Neural crest cell (in vitro differentiated cells): ENCODE data around the gene ARHGDIG. TPM values are rescaled to one million over a fixed set of nuclear protein-coding genes. Genes with fewer than 3 reads are reported as not detected.
A peak's percentile ranks its signal among the peaks of the same experiment; 100 is the strongest.
"Not testable (repeated sequence)": the region's sequence is repeated elsewhere in the genome, so short reads cannot be mapped to it uniquely, and the experiment has no call there.

Experiments
- DNase-seq: peaks from one replicate; pipeline ENCODE4 v3.0.0; 2021; ENCODE audit warnings: low read depth, mixed read lengths, low spot score
- H3K27ac Mint-ChIP-seq: one replicate; pipeline ENCODE4 v1.8.0; 2021; ENCODE audit warnings: mild to moderate bottlenecking, mixed read lengths; ENCODE audit not compliant: unreplicated experiment
- H3K27me3 Mint-ChIP-seq: 2 replicates; pipeline ENCODE4 v1.8.0; 2021; ENCODE audit warnings: low read depth, mild to moderate bottlenecking, mixed read lengths
- H3K36me3 Mint-ChIP-seq: 2 replicates; pipeline ENCODE4 v1.8.0; 2021; ENCODE audit warnings: low read depth, mild to moderate bottlenecking, mixed read lengths
- H3K4me1 Mint-ChIP-seq: 2 replicates; pipeline ENCODE4 v1.8.0; 2021; ENCODE audit warnings: mixed read lengths
- H3K4me3 Mint-ChIP-seq: one replicate; pipeline ENCODE4 v1.8.0; 2021; ENCODE audit warnings: mild to moderate bottlenecking, mixed read lengths
- H3K9me3 Mint-ChIP-seq: 2 replicates; pipeline ENCODE4 v1.8.0; 2021; ENCODE audit warnings: mixed read lengths
- total RNA-seq: library from RNA; stranded (reverse); gene quantifications from 2 replicates; pipeline ENCODE4 v1.2.1, GENCODE V29; 2021
- TF ChIP-seq, protein P1 (sequence below): fragments of 200-600 bp; sonication (generic); conservative IDR thresholded peaks from 2 replicates; pipeline ENCODE4 v1.5.0; 2021; ENCODE audit warnings: antibody characterized with exemption, mild to moderate bottlenecking

ARHGDIG gene
- total RNA-seq, 1 donor from 2014 or later, result 3.0 TPM

DNA sequence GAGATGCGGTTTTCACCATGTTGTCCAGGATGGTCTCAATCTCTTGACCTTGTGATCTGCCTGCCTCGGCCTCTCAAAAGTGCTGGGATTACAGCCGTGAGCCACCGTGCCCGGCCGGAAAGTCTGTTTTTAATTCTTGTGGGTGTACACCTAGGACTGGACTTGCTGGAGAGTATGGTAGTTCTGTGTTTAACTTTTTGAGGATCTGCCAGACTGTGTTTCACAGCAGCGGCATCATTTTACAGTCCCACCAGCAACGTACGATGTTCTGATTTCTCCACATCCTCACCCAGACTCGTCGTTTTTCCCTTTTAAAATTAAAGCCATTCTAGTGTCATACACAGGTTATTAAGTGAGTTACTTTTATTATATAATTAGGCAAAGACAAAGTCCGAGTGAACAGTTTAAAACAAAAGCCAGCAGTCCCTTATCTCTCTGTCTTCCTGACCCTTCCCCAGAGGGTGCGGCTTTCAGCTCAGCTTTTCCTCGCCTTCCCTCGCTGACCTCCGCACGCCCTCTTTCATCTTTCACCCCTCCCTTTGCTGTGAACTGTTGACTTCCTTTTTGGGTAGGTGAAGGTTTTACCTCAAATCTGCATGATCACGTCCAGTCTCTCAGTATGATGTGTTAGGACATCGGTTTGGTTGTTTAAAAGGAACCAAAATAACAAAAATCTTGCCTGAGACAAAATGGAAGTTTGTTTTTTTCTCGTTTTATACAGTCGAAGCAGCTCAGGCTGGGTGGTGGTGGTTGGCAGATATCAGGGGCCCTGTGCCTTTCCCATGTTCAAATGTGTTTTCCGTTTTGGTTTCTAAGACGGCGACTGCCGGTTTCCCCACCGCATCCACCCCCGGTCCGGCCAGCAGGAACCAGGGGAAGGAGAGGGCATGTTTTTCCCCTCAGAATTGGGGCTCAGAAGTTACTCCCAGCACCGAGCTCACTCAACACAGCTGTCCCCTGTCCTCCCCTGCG lies 27.7 kb upstream of the ARHGDIG start:
- no peak overlapping the region for H3K4me3 Mint-ChIP-seq
- H3K4me1 Mint-ChIP-seq, result peaks cover 3% of the 10 kb centered on the region
- peaks cover 9% of the 10 kb centered on the region for H3K36me3 Mint-ChIP-seq
- H3K9me3 Mint-ChIP-seq, result no peaks in the 10 kb centered on the region
- peak overlapping the region; percentile 35 for H3K27ac Mint-ChIP-seq
- no peaks in the 10 kb centered on the region for H3K27me3 Mint-ChIP-seq
- no peak for DNase-seq
- TF ChIP-seq, protein P1, sequence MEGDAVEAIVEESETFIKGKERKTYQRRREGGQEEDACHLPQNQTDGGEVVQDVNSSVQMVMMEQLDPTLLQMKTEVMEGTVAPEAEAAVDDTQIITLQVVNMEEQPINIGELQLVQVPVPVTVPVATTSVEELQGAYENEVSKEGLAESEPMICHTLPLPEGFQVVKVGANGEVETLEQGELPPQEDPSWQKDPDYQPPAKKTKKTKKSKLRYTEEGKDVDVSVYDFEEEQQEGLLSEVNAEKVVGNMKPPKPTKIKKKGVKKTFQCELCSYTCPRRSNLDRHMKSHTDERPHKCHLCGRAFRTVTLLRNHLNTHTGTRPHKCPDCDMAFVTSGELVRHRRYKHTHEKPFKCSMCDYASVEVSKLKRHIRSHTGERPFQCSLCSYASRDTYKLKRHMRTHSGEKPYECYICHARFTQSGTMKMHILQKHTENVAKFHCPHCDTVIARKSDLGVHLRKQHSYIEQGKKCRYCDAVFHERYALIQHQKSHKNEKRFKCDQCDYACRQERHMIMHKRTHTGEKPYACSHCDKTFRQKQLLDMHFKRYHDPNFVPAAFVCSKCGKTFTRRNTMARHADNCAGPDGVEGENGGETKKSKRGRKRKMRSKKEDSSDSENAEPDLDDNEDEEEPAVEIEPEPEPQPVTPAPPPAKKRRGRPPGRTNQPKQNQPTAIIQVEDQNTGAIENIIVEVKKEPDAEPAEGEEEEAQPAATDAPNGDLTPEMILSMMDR, result no peak

DNA sequence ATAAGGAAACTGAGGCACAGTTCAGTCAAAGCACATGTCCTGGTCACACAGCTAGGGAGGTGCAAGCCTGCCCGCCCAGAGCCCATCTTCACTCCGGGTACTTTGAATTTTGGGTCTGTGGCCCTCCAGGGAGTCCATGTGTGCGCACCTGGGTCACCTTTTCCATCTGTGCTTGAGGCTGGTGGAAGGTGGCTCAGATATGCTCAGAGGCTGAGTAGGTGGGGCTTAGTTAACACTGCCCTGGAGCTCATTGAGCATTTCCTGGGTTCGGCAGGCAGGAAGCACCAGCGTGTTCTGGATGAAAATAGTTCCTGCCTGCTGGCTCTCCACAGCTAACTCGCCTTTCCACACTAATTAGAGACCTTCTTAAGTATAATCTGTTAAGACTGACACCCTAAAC lies 26.6 kb upstream of the ARHGDIG start:
- H3K27me3 Mint-ChIP-seq, result no peaks in the 10 kb centered on the region
- H3K9me3 Mint-ChIP-seq, result no peaks in the 10 kb centered on the region
- no peak for DNase-seq
- TF ChIP-seq, protein P1, result no peak
- H3K4me1 Mint-ChIP-seq, result no peaks in the 10 kb centered on the region
- peaks cover 9% of the 10 kb centered on the region for H3K36me3 Mint-ChIP-seq
- H3K27ac Mint-ChIP-seq, result no peak overlapping the region
- H3K4me3 Mint-ChIP-seq, result no peak overlapping the region

DNA sequence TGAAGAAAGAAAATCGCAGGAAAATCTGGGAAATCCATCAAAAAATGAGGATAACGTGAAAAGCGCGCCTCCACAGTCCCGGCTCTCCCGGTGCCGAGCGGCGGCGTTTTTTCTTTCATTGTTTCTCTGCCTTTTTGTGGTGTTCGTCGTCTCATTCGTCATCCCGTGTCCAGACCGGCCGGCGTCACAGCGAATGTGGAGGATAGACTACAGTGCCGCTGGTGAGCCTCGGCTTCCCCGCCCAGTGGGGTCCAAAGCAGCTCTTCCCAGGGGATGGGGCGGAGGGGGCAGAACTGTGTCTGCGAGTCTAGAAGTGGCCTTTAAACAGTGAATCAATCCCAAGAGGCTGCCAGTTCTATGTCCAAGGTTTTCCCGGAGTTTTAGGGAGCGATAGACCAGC lies 25.9 kb upstream of the ARHGDIG start:
- Mint-ChIP-seq H3K27me3 (no peaks in the 10 kb centered on the region), H3K4me3 (no peak overlapping the region), H3K27ac (no peak overlapping the region), H3K9me3 (no peaks in the 10 kb centered on the region), H3K4me1 (no peaks in the 10 kb centered on the region), H3K36me3 (peaks cover 9% of the 10 kb centered on the region)
- TF ChIP-seq, protein P1, result no peak
- DNase-seq, result no peak

DNA sequence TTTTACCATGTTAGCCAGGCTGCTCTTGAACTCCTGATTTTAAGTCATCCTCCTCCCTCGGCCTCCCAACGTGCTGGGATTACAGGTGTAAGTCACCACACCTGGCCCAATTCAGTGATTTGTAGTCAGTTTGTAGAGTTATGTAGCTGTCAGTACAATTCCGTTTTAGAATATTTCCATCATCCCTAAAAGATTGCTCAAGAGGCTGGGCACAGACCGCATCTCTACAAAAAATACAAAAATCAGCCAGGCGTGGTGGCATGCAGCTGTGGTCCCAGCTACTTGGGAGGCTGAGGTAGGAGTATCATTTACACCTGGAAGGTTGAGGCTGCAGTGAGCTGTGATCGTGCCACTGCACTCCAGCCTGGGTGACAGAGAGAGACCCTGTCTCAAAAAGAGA lies 25.2 kb upstream of the ARHGDIG start:
- no peaks in the 10 kb centered on the region for H3K9me3 Mint-ChIP-seq
- H3K27ac Mint-ChIP-seq, result no peak overlapping the region

DNA sequence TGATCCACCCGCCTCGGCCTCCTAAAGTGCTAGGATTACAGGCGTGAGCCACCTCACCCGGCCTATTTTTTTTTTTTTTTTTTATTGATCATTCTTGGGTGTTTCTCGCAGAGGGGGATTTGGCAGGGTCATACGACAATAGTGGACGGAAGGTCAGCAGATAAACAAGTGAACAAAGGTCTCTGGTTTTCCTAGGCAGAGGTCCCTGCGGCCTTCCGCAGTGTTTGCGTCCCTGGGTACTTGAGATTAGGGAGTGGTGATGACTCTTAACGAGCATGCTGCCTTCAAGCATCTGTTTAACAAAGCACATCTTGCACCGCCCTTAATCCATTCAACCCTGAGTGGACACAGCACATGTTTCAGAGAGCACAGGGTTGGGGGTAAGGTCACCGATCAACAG lies 22.3 kb upstream of the ARHGDIG start:
- not testable (repeated sequence) for H3K9me3 Mint-ChIP-seq, H3K27ac Mint-ChIP-seq, H3K4me1 Mint-ChIP-seq, H3K36me3 Mint-ChIP-seq, DNase-seq, H3K27me3 Mint-ChIP-seq, H3K4me3 Mint-ChIP-seq

More for the DNA sequence above, 25.2 kb upstream of the ARHGDIG start:
- H3K36me3 Mint-ChIP-seq, result peaks cover 8% of the 10 kb centered on the region
- H3K27me3 Mint-ChIP-seq, result no peaks in the 10 kb centered on the region
- no peaks in the 10 kb centered on the region for H3K4me1 Mint-ChIP-seq
- no peak overlapping the region for H3K4me3 Mint-ChIP-seq
- TF ChIP-seq, protein P1, result no peak
- DNase-seq, result no peak

DNA sequence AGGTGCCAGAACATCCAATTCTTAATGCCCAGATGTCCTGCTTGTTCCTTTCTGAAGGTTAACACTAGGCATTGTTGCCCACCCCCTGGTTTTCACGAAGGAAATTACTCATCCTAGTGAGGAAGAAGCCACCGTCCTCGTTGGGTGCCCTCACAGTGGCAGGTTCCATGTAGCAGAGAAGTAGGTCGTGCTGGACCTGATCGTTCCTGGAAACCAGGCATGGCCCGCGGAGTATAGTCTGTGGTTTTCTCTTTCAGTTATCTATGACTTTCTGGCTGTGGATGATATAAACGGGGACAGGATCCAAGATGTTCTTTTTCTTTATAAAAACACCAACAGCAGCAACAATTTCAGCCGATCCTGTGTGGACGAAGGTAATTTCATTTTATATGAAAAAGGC lies 21.2 kb upstream of the ARHGDIG start:
- Mint-ChIP-seq H3K36me3 (peaks cover 6% of the 10 kb centered on the region), H3K27ac (no peak overlapping the region)

More for the DNA sequence above, 21.2 kb upstream of the ARHGDIG start:
- H3K4me1 Mint-ChIP-seq, result no peaks in the 10 kb centered on the region
- H3K4me3 Mint-ChIP-seq, result no peak overlapping the region
- no peaks in the 10 kb centered on the region for H3K27me3 Mint-ChIP-seq
- DNase-seq, result no peak
- H3K9me3 Mint-ChIP-seq, result no peaks in the 10 kb centered on the region
- TF ChIP-seq, protein P1, result no peak
